Gastrocnemius medialis (tissue), 4 donors: ENCODE data around the gene IQGAP3. TPM values are rescaled to one million over a fixed set of nuclear protein-coding genes. Genes with fewer than 3 reads are reported as not detected.

ENCODE experiments used
- ATAC-seq, 2 donors: fragments of 150-250 bp; one replicate each; pipeline ENCODE4 v1.9.1; 2016
- DNase-seq, 2 donors: peaks; one replicate each; pipeline ENCODE4 v3.0.0-alpha.2; 2019
- H3K27ac ChIP-seq, 4 donors: fragments of 200-600 bp; sonication (generic); 1 replicate in 1 of 4; 2 replicates in 3 of 4; pipeline ENCODE4 v1.5.1; 2016 to 2018; ENCODE audit warnings: mild to moderate bottlenecking in 2 of 4, moderate library complexity in 1 of 4
- H3K27me3 ChIP-seq, 3 donors: fragments of 200-600 bp; sonication (generic) in 2 of 3; 1 replicate in 1 of 3; 2 replicates in 2 of 3; pipeline versions ENCODE4 v1.5.1 to v1.6.0; 2016 to 2019; ENCODE audit warnings: mild to moderate bottlenecking in 1 of 3, moderate library complexity in 1 of 3
- H3K36me3 ChIP-seq, 2 donors: fragments of 200-600 bp; sonication (generic) in 1 of 2; one replicate each; pipeline ENCODE4 v1.5.1; 2017 to 2018
- H3K4me1 ChIP-seq, 2 donors: fragments of 200-600 bp; sonication (generic) in 1 of 2; one replicate each; pipeline ENCODE4 v1.5.1; 2016 to 2017; ENCODE audit warnings: mild to moderate bottlenecking in 2 of 2
- H3K4me3 ChIP-seq, 4 donors: fragments of 200-600 bp; sonication (generic) in 3 of 4; 1 replicate in 1 of 4; 2 replicates in 3 of 4; pipeline ENCODE4 v1.5.1; 2016 to 2019; ENCODE audit warnings: mild to moderate bottlenecking in 2 of 4
- H3K9me3 ChIP-seq, 3 donors: fragments of 200-600 bp; sonication (generic) in 2 of 3; 1 replicate in 1 of 3; 2 replicates in 2 of 3; pipeline ENCODE4 v1.5.1; 2016 to 2019
- POLR2A ChIP-seq, 2 donors: fragments of 450-650 bp; IDR thresholded peaks; one replicate each; pipeline ENCODE4 v1.6.1; 2017; ENCODE audit warnings: antibody characterized with exemption in 2 of 2, mild to moderate bottlenecking in 2 of 2, moderate library complexity in 2 of 2
- in situ Hi-C, 4 donors: fragments of 200-750 bp; cut with MboI; loops; one replicate each; pipeline versions ENCODE4 v1.15.0 to v1.8.0; 2017; ENCODE audit warnings: low sequenced_read_pairs in 4 of 4
- intact Hi-C: fragments of 100-400 bp; cut with DNase I; formaldehyde crosslinking; loops from one replicate; pipeline ENCODE4 v1.15.1; 2023; ENCODE audit warnings: low total_unique reads
- total RNA-seq, 4 donors: library from RNA; depleted of rRNA; stranded (reverse); fragments of >200 nt; gene quantifications; one replicate each; pipeline versions ENCODE4 v1.1.0 to v1.2.3, GENCODE V29; 2016
- TF ChIP-seq, protein P1 (sequence below), 5 experiments: fragments of 450-650 bp in 3 of 5; fragments of 200-600 bp in 2 of 5; sonication (generic) in 2 of 5; IDR thresholded peaks in 4 of 5; conservative IDR thresholded peaks in 1 of 5; 1 replicate in 4 of 5; 2 replicates in 1 of 5; pipeline ENCODE4 v1.5.1; 2016 to 2019; ENCODE audit warnings: antibody characterized with exemption in 5 of 5, mild to moderate bottlenecking in 3 of 5, moderate library complexity in 3 of 5

IQGAP3 gene
- total RNA-seq, 4 donors from 2014 or later: 0.20 to 0.55 TPM; not detected in 2

DNA sequence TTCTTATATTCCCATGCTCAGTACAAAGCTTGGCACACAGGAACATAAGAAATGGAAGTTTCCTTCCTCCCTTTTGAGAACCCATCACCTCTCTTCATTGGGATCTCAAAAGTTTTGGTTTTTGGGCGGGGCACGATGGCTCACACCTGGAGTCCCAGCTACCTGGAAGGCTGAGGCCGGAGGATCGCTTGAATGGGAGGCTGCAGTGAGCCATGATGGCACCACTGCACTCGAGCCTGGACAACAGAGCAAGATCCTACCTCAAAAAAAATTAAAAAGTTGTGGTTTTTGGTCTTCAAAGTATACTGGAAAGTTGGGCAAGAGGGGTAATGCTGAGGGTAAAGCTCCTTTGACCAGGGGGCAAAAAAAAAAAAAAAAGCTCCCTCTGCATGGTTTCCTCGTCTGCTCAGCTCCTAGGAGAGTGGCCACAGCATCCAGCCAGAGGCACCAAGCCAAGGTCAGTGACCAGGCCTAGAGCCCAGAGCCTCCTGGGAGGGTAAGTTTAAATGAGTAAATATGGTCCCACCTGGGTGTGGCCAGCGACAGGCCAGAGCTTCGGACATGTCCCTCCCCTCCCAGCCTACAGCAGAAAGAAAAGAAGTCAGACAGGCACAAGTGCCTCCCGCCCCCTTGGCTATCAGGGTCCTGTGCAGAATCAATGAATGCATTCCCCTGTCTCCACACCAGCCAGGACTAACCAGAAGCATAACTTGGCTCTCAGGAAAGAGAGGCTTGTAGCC, 76.8 kb downstream of the IQGAP3 start:
- Histone ChIP-seq H3K9me3 (no peaks in the 10 kb centered on the region), H3K27ac (peak overlapping the region; percentile 96 to 99 (median 98)), H3K4me1 (peaks cover 84% of the 10 kb centered on the region in 2 donors), H3K27me3 (no peaks in the 10 kb centered on the region), H3K36me3 (no peaks in the 10 kb centered on the region), H3K4me3 (peak overlapping the region; percentile 89 to 96 (median 93))
- intact Hi-C loops: loop anchor here (10.0 kb wide), 1 partner anchor 1491 kb away; the partner anchor contains the start of gene ZBTB7B
- in situ Hi-C loops: loop anchor here in 1 of 4 donors (25.0 kb wide), 1 partner anchor 383 kb away; the partner anchor contains the start of gene LMNA
- TF ChIP-seq POLR2A (IDR thresholded peaks at IDR 0.05): no peak
- TF ChIP-seq, protein P1, sequence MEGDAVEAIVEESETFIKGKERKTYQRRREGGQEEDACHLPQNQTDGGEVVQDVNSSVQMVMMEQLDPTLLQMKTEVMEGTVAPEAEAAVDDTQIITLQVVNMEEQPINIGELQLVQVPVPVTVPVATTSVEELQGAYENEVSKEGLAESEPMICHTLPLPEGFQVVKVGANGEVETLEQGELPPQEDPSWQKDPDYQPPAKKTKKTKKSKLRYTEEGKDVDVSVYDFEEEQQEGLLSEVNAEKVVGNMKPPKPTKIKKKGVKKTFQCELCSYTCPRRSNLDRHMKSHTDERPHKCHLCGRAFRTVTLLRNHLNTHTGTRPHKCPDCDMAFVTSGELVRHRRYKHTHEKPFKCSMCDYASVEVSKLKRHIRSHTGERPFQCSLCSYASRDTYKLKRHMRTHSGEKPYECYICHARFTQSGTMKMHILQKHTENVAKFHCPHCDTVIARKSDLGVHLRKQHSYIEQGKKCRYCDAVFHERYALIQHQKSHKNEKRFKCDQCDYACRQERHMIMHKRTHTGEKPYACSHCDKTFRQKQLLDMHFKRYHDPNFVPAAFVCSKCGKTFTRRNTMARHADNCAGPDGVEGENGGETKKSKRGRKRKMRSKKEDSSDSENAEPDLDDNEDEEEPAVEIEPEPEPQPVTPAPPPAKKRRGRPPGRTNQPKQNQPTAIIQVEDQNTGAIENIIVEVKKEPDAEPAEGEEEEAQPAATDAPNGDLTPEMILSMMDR (IDR thresholded peaks at IDR 0.05 in 4 of 5, conservative IDR thresholded peaks at IDR 0.05 in 1 of 5): no peak
- ATAC-seq: no peak
- peak; percentile 55 to 85 for DNase-seq

DNA sequence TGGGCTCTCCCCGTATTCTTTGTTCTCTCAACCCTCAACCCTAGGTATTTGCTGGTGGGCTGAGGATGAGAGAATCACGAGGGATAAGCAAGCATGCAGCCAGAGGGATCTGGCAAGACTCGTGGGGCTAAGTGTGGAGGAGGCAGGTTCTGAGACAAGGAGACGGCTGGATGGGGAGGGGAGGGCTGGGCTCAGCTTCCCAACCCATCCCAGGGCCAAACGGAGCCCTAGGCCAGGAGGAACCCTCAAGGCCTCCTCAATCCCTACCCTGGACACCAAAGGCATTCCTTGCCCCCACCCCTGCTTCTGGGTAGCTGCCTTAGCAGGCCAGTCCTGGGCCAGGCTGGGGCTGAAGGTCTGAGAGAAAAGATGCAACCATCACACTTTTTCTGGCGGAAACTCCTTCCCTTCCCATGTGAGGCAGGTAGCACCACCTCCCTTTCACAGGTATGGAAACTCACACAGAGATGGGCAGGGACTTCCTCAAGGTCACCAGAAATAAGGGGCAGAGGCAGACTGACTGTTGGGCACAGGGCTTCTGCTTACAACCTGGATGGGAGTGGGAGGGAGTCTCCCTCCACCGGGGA, 78.0 kb downstream of the IQGAP3 start:
- no peak for DNase-seq
- intact Hi-C loops (loop anchor here (10.0 kb wide), 1 partner anchor 1490 kb away; the partner anchor contains the start of gene ZBTB7B), in situ Hi-C loops (loop anchor here in 1 of 4 donors (25.0 kb wide), 1 partner anchor 382 kb away; the partner anchor contains the start of gene LMNA)
- ATAC-seq: no peak
- H3K4me3 ChIP-seq: peak overlapping the region in 3 of 4 donors; percentile 6 to 89 (median 22)
- peak overlapping the region; percentile 96 to 99 (median 98) for H3K27ac ChIP-seq
- peaks cover 92 to 94% of the 10 kb centered on the region in 2 donors for H3K4me1 ChIP-seq
- no peaks in the 10 kb centered on the region for H3K36me3 ChIP-seq
- TF ChIP-seq POLR2A (IDR thresholded peaks at IDR 0.05): no peak
- TF ChIP-seq, protein P1 (IDR thresholded peaks at IDR 0.05 in 4 of 5, conservative IDR thresholded peaks at IDR 0.05 in 1 of 5): no peak
- no peaks in the 10 kb centered on the region for H3K27me3 ChIP-seq
- H3K9me3 ChIP-seq: no peaks in the 10 kb centered on the region

DNA sequence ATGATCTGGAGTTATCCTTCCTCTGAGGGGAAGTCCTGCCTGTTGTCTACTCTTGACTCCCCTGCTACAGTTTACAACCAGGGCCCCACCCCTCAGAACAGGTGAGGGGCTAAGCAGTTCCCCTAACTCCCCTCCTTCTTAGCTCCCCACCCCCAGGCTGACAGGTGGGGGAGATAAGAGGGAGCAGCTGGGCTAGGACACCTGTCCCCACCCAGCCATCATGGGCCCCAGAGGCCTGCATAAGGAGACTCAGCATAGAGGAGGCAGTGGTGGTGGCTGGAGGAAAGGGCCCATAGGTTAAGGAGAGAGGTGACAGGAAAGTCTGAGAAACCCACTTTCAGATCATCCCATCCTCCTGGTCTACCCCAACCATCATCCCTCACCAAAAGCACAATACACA, 78.6 kb downstream of the IQGAP3 start:
- Histone ChIP-seq H3K9me3 (no peaks in the 10 kb centered on the region), H3K4me3 (peak overlapping the region; percentile 40 to 89 (median 56)), H3K4me1 (peaks cover 96 to 97% of the 10 kb centered on the region in 2 donors), H3K27ac (peak overlapping the region; percentile 96 to 99 (median 98)), H3K36me3 (no peaks in the 10 kb centered on the region), H3K27me3 (no peaks in the 10 kb centered on the region)
- peak in 1 of 2 donors; percentile 53 for DNase-seq
- in situ Hi-C loops (loop anchor here in 1 of 4 donors (25.0 kb wide), 1 partner anchor 381 kb away; the partner anchor contains the start of gene LMNA), intact Hi-C loops (loop anchor here (1.0 to 10.0 kb wide), 2 partner anchors 12 to 1489 kb away; partner anchors contain the start of gene ZBTB7B)
- no peak for TF ChIP-seq POLR2A (IDR thresholded peaks at IDR 0.05)
- TF ChIP-seq, protein P1 (IDR thresholded peaks at IDR 0.05 in 4 of 5, conservative IDR thresholded peaks at IDR 0.05 in 1 of 5): no peak
- no peak for ATAC-seq

DNA sequence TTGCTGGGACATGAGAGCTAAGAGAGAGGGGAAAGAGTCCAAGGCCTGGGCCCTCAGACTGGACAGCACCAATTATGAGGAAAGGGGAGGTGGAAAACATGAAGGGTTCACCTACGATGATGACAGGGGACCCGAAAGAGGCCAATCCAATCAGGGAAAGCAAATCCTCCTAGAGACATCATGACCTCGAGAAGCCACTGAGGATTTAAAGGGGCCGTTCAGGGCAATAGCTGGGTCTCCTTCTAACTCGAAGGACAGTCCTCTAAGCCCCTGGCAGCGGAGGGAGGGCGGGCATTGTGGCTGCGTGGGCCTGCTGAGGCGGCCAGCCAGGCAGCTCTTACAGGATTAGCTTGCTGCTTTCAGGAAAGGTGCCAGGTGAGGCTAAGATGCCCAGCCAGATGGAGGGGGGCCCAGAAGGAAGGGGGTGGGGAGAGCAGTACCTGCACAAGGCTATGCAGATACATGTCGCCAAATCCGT, 79.2 kb downstream of the IQGAP3 start:
- peak; percentile 8 to 33 for ATAC-seq
- peak; percentile 74 to 97 for DNase-seq
- Histone ChIP-seq H3K4me3 (peak overlapping the region; percentile 40 to 89 (median 56)), H3K4me1 (peaks cover 96 to 98% of the 10 kb centered on the region in 2 donors), H3K27me3 (no peaks in the 10 kb centered on the region), H3K27ac (peak overlapping the region; percentile 96 to 99 (median 98)), H3K36me3 (no peaks in the 10 kb centered on the region), H3K9me3 (no peaks in the 10 kb centered on the region)
- in situ Hi-C loops (loop anchor here in 1 of 4 donors (25.0 kb wide), 1 partner anchor 381 kb away; the partner anchor contains the start of gene LMNA), intact Hi-C loops (loop anchor here (1.0 to 10.0 kb wide), 2 partner anchors 12 to 1488 kb away; partner anchors contain the start of gene ZBTB7B)
- TF ChIP-seq POLR2A (IDR thresholded peaks at IDR 0.05): peak; percentile 47 to 72
- TF ChIP-seq, protein P1 (IDR thresholded peaks at IDR 0.05 in 4 of 5, conservative IDR thresholded peaks at IDR 0.05 in 1 of 5): no peak
